ENCODE measurements around the gene FDXACB1.

The FDXACB1 gene, protein sequence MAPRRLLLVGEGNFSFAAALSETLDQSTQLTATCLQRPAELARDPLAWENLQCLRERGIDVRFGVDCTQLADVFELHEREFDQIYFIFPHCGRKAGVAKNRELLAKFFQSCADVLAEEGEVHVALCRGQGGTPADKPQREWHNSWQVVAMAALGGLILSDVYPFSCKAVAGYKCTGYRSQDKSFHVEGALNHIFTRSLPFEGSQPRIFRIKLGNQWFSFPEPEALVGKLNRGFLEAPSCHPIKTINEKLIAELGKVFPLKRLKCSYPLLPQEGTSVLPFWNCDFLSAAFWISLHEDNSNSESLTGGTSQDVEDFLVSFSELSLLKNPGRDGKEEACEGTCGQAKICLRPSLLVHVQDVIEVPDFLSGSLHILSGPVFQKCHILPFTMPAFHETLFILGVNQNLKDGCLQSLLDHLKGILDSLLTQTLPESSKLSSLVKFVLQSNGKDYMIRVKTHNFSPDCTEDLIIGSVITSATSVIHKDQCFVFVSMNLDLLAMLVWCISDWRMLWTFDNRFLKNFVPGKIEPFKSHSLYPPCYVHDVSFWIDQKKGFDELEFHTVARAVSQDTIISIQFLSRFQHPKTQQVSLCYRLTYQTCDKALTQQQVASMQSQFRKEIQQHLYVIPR

DNA sequence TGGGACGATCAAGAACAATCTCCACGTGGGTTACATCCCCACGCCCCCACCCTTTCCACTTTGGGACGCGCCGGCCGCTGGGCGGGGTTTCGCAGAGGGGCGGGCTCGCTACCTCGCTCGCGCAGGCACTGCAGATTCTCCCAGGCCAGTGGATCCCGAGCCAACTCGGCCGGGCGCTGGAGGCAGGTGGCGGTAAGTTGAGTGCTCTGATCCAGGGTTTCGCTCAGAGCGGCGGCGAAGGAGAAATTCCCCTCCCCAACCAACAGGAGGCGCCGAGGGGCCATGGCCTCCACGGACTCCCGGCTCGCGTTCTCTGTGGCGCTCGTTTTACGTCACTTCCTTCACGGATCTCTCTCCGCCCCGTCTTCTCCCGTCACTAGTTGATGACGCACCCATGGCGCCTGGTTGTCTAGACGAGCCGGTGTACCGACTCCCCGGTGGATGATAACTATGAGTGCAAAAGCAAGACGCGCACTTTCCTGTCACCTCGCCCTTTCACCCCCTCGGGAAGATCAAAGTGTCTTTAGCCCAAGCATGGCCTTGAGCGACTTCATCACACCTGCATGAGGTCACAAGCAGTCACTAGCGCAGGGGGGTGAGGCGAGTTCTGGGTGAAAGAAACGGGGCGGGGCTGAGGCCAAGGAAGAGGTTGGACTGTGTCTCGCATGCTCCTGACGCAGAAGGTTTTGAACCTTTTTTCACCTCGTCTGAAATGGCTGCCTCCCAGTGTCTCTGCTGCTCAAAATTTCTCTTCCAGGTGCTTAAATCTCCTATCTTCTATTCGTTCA, at the start of gene FDXACB1, which contains the start of gene CFAP68:
TSS of gene FDXACB1 (minus strand) at position 317 of the 788 bp plus-strand sequence. CDS start at position 284, 33 bp downstream.
TSS of gene CFAP68 (plus strand) at position 693 of the 788 bp plus-strand sequence. CDS start at position 713, 20 bp downstream.
- DNase-seq = peak; percentile 98

DNA sequence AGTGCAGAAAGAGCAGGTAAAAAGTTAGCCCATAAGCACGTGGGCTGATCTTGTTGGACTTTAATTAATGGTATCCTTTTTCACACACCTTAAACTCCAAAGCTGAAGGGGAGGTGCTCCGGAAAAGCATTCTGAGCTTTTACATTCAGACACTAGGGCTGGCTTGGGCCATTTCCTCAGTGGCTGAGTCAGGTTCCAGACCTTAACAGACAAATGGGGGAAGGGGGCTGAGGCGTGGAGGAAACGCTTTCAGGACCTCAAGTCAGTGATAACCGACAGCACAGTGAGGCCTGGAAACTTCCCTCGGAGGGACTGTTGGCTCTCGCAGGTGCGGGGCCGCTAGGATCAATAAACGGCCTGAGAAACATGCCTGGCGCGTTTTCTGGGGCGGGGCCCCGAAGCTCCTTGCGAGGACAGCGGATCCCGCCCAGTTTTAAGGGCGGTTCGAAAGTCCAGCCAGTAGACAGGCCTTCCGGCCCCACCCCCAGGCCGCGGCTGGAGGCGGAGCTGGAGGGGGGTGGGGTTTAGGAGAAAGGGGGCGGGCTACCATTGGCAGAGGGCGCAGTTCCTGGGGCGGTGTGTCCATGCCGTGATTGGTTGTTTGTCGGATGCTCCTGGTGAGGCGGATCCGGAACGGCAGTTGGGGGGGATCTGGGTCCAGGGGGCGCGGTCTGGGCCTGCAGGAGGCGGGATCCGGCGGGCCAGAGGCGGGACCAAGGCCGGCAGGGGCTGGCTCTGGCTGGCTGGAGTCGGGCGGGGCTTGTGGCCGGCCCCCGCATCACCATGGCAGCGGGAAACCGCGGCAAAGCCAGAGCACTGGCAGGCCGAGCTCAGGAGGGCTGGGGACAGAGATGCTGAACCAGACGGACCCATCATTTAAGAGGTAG, 47.8 kb upstream of the FDXACB1 start:
- DNase-seq = peak; percentile 97

DNA sequence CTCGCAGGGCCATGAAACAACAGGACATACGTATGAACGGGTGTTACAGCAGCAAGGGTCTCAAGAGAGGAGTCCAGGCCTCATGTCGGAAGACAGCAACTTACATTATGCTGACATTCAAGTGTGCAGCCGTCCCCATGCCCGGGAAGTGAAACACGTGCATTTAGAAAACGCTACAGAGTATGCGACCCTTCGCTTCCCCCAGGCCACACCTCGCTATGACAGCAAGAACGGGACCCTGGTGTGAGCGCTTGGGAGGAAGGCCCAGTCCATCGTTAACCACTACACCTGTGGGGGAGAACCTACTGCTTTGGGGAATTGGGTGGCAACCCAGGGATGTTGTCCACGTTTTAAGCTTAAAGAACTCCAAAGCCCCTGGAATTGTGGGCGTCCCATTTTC, 47.0 kb upstream of the FDXACB1 start:
- DNase-seq = no peak

DNA sequence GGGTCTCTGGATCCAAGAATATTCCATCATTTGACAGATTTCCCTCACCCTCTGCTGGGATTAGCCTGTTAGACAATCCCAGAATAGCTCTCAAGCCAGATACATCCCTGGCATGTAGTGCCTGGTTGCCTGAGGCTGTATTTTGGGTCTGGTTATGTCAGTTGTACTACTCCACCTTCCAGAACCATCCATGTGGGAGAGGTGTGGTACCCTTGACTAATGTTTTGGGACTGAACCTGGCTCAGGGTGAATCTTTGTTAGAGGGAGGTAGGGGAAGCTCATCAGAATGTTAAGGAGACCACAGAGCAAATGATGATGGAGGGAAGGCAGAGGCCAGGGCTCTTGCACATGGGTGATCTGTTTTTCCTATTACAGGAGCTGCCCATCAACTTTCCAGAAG, 45.0 kb upstream of the FDXACB1 start:
- no peak for DNase-seq

DNA sequence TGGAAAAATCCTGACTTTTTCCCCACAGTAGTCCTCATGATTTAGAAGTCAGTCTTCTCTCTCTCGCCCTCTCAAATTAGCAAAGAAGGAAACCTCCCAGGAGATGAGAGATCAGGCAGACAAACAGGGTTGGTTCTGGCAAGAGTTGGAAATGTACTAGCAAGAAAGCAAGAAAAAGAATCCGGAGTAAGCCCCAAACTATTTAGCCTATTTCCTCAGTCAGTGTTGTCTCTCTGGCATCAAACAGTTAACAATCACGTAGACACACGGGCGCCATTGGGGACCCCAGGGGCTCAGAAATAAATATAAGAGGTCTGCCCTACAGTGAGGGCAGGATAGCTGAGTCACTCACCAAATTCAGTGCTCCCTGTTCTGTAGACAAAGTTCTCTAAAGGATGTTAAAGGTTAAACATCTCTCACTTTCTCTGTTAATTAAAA, 44.4 kb upstream of the FDXACB1 start:
- peak; percentile 88 for DNase-seq

DNA sequence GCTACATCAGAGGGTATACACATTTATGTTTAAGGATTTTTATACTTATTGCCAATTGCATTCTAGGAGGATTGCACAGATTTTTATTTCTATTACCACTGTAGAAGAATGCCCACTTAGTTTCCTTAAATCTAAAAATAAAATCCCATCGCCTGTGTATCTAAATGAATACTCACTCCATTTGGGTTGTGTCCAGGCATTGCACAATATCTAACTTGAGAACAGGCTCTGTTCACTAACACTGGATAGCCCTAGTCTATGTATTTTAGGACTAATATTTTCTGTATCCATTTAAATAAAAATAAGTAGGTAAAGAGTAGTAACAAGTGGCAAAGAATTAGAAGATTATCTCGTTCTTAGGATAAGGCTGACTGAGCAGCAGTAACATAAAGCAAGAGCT, 43.8 kb upstream of the FDXACB1 start:
- DNase-seq = peak; percentile 89

DNA sequence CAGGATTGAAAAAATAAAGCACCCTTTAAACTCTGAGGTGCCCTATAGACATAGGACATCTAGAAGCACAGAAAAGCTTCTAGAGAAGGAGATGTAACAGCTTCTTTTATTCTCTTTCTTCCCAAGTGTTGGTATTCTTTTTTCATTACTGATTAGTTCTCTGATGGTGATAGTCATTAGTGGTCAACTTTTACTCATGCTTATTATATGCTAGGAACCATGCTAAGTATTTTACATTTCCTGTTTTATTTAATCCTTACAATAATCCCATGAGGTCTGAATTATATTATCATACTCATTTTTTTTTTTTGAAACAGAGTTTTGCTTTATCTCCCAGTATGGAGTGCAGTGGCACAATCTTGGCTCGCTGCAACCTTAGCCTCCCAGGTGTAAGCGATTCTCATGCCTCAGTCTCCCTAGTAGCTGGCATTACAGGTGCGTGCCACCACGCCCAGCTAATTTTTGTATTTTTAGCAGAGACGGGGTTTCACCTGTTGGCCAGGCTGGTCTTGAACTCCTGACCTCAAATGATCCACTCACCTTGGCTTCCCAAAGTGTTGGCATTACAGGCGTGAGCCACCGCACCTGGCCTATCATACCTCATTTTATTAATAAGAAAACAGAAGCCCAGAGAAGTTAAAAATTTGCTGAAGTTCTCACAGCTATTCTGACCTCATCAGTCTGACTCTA, 42.7 kb upstream of the FDXACB1 start:
- DNase-seq = peak; percentile 42

DNA sequence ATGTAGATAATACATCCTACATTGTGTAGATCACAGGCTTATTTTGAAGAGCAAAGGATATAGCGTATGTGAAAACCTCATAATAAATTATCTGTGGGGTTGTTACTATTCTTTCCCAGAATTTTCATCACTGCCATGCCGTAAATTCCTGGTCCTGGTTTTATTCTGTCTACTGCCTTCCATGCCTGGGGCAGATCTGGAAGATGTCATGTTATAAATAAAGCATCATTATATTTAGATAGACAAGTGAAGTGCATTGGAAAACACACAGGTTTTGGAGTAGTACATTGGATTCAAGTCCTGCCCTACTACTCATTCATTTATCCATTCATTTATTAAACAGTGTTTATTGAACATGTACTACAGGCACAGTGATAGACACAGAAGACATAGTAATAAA, 41.9 kb upstream of the FDXACB1 start:
- no peak for DNase-seq

DNA sequence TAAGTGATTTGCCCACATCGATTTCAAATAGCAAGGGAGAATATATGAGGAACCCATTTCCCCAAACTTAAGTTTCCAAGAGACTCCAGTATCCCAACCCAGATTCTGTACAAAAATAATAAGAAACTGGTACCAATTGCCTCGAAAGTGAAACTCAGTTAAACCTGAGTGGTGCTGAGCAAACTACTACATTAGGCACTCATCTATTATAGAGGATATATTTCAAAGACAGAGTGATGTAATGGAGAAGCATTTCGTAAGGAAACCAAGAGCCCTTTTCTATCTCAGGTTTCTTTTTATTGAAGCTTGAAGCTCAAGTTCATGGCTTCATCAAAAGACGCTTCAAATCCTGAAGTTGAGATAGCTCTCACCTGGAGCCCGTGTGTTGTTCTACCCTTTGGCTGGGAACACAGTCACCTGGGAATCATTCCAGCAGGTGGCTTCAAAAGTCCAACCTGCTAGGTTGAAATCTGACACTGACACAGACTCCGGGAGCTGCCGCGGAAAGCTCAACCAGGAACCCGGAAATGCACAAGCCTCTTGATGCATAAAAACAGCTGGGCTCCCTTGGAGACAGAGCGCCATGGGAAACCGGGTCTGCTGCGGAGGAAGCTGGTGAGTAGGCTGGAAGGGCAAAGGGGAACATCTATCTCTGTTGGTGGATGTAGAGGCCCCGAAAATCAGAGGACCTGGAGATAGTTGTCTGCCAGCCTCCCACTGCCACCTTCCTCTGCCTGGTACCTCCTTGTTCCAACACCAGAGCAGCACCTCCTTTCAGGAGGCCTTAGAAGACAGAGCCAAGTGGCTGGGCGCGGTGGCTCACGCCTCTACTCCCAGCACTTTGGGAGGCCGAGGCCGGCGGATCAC, 39.7 kb upstream of the FDXACB1 start, which contains the start of gene C11orf52:
TSS of gene C11orf52 (plus strand) at position 524 of the 867 bp plus-strand sequence. CDS start at position 584, 60 bp downstream.
- peak; percentile 62 for DNase-seq

DNA sequence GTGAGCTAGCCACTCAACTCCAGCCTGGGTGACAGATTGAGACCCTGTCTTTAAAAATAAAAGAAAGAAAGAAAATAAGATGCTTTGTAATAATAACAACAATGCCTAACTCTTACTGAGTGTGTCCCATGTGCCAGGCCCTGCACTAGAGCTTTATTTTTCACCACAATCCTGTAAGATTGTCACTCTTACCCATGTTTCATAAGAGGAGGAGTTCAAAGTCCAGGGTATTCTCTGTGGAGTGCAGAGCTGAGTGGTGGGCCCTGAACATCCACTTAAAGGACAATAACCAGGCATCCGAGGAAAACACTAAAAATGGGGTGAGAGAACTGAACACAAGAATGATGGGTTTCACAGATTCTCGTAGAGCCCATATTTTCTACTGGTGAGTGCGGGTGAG, 38.8 kb upstream of the FDXACB1 start:
- no peak for DNase-seq

DNA sequence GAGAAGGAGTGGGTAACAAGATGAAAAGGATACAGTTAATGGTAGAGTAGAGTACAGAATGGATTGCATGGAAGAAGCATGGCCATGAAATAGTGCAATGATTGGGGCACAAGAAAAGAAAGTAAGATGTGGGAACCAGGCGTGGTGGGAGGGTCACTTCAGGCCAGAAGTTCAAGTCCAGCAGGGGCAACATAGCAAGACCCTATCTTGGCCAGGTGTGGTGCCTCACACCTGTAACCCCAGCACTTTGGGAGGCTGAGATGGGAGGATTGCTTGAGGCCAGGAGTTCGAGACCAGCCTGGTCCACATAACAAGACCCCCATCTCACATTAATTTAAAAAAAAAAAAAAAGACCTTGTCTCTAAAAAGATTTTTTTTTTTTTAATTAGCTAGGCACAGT, 38.3 kb upstream of the FDXACB1 start:
- DNase-seq = no peak

DNA sequence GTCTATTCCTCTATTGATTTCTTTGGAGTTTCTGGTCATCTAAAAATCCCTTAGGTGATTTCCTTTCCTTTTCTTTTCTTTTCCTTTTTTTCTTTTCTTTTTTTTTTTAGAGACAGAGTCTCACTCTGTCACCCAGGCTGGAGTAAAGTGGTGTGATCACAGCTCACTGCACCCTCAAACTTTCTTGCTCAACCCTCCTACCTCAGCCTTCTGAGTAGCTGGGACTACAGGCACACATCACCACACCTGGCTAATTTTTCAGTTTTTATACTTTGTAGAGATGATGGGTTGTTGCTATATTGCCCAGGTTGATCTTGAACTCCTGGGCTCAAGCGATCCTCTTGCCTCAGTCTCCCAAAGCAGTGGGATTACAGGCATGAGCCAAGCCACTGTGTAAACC, 37.8 kb upstream of the FDXACB1 start:
- DNase-seq = no peak

DNA sequence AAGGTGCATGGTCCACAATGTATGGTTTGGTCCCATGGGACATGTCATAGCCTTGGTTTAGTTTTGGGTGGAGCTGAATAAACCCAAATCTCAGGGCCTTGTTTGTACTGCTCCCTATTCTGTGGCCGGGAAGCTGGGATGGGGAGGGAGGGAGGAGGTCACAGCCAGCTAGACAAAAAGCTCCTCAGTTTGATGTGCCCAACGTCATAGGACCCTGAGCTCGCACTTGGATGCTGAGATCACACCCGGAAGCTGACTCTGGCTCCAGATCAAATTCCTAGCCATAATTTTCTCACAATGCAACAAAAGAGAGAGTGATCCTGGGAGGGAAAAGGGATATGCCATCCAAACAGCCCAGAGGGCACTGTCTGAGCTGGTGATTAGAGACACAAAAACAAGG, 35.0 kb upstream of the FDXACB1 start:
- DNase-seq = peak; percentile 87

DNA sequence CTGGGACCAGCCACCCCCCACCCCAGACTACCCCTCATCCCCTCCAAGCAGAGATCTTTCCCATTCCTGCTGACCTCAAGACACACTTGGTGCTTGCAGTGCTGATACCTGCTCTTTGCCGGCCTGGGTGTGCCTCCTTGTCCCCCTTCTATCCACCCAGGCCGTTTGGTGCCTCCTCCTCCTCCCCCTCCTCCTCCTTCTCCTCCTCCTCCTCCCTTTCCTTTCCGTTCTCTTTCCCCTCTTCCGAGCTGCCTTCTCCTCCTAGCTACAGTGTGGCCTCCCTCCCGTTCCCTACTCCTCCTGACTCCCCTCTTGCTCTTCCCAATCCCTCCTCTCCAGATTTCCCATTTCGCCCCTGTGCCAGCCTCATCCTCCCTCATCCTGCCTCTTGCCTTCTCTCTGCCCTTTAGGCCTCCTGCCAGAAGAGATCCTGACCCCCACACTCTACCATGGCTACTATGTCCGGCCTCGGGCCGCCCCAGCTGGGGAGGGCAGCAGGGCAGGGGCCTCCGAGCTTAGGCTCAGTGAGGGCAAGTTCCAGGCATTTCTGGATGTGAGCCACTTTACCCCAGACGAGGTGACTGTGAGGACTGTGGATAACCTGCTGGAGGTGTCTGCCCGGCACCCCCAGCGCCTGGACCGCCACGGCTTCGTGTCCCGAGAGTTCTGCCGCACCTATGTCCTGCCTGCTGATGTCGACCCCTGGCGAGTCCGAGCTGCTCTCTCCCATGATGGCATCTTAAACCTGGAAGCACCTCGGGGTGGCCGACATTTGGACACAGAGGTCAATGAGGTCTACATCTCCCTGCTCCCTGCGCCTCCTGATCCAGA, 34.3 kb upstream of the FDXACB1 start:
- DNase-seq = peak; percentile 47

DNA sequence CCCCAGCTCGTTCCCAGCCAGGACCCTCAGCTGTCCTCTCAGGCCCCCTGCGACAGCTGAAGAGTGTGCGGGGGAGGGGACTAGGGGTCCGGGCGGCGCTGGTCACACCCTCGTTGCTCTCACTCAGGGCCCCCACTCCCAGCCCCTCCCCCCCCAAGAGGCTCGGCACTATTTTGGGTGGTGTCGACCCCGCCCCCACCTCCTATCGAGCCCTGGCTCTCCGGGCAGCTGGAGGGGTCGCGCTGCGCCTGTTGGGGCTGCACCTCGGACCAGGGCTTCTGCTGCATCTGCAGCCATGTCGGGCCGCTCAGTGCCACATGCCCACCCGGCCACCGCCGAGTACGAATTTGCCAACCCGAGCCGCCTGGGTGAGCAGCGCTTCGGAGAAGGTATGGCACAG, 33.6 kb upstream of the FDXACB1 start, which contains the start of gene HSPB2:
TSS of gene HSPB2 (plus strand) at position 200 of the 400 bp plus-strand sequence. CDS start at position 296, 96 bp downstream.
- DNase-seq = no peak

DNA sequence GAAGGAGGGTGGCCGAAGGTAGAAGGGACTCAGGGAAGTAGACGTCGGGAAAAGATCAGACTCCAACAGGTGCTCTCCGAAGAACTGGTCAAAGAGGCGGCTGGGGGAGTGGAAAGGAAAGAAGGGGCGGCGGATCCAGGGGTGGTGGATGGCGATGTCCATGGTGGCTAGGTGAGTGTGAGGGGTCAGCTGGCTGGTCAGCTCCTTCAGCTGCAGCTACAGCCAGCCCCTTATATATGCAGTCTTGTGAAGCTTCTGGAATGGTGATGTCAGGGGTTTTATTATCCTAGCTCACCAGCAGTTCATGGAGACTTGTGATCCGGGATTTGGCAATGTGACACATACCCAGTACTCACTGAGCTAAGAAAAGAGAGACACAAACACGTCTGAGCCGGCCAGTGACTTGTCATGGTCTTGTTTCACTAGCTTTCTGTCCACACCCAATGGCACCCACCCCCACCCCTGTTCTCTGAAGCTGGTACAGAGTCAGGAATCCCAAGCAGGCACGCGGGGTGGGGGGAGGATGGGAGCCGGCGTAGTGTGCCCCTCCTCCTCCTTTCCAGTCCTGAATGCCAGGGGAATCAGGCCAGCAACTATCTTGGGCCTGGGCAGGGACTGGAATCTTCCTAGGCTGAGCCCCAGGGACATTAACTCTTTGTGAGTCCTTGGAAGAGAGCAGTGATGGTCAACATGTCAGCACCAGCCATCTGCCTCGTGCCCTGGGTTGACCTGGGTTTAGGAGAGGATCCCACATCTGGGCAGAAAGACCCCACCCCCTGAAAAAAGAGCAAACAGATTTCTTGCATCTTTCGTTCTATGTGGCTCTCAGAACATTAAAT, 32.8 kb upstream of the FDXACB1 start, which contains the start of gene CRYAB:
TSS of gene CRYAB (minus strand) at position 208 of the 839 bp plus-strand sequence. CDS start at position 162, 46 bp downstream.
- DNase-seq = peak; percentile 96

DNA sequence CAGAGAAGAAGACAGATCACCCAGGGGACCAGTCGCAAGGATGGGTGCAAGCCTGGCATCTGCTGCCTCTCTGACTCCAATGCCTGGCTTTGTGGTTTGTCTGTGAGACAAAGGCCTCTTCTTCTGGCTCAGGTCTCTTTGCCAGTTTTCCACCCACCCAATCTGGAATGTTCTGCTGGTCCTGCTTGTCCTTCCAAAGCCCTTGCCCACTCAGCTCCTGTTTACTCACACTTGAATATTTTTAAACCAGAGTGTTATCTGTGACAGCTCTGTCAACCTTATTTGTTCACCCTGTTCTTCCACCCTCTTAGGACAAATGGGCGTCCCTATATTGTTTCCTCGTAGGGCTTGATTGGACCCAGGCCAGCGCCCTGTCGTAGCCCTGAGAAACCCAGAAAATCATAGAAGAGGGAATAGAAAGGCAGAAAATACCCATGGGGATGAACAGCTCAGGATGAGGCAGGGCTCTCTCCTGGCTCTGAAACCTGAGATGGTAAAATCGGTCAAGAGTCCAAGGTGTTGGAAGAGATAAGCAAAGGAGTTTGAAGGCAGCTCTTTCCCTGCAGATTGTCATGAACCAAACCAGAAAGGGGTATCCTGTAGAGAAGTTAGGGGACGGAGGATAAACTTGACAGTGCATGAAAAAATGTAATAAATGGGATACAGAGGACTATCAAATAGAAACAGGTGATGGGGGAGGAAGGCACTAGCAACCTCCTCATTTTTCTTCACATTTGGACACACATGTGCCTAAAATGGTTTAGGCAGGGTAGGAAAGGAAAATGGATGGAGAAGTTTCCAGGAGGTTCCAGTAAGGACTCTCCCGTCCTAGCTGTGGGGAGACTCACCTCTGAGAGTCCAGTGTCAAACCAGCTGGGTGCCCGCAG, 32.0 kb upstream of the FDXACB1 start:
- DNase-seq = no peak

Data from fibroblast of skin of right biceps (primary cell).